Mammary epithelial cell (primary cell): ENCODE measurements around the gene NMT1.

ENCODE experiments used
- CTCF ChIP-seq, 2 donors: IDR thresholded peaks in 1 of 2; conservative IDR thresholded peaks in 1 of 2; 2 replicates each; pipeline ENCODE4 v1.5.1; 2011 to 2012; ENCODE audit warnings: inconsistent platforms in 2 of 2, low read length in 2 of 2, mild to moderate bottlenecking in 2 of 2, control low read depth in 1 of 2, low read depth in 1 of 2; ENCODE audit not compliant: insufficient read depth in 1 of 2; ENCODE audit errors: extremely low read depth in 1 of 2
- EZH2 ChIP-seq: IDR thresholded peaks from 2 replicates; pipeline ENCODE4 v1.6.1; 2012; ENCODE audit warnings: low read length, inconsistent platforms, borderline replicate concordance

- TF ChIP-seq EZH2 (no peak), CTCF (conservative IDR thresholded peaks at IDR 0.05 in 1 of 2, IDR thresholded peaks at IDR 0.05 in 1 of 2; ENCODE audit: extremely low read depth in 1 of 2, insufficient read depth in 1 of 2, low read depth in 1 of 2, low read length in 2 of 2) (no peak)
Measured at GRCh38 chr17:45156242-45156641, 95.1 kb downstream of the NMT1 start.
